ENCODE measurements around the gene TRERF1.

Gene TRERF1

DNA sequence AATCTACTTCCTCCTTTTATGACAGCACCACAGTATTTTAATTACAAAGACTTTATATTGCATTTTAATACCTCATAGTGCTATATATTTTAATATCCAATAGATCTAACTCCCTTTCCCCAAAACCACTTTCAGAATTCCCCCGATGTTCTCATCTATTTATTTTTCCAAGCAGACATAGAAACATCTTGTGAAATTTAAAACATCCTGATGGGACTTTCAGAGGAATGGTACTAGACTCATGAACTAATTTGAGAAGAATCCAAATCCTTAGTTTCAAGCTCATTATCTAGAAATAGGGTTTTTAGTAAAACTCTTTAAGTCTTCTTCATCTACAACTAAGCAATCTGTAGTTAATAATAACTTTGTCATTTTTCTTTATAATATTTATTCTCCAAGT, 97.0 kb downstream of the TRERF1 start:
- H3K9me3 ChIP-seq (ENCODE audit: insufficient read depth, low read length): no peaks in the 10 kb centered on the region
- H4K20me1 ChIP-seq (ENCODE audit: low read depth, low read length): no peaks in the 10 kb centered on the region
- no peaks in the 10 kb centered on the region for H3K79me2 ChIP-seq (ENCODE audit: insufficient read depth, low read length)
- H3F3A ChIP-seq (ENCODE audit: insufficient read depth): no peaks in the 10 kb centered on the region
- TF ChIP-seq, protein P1, sequence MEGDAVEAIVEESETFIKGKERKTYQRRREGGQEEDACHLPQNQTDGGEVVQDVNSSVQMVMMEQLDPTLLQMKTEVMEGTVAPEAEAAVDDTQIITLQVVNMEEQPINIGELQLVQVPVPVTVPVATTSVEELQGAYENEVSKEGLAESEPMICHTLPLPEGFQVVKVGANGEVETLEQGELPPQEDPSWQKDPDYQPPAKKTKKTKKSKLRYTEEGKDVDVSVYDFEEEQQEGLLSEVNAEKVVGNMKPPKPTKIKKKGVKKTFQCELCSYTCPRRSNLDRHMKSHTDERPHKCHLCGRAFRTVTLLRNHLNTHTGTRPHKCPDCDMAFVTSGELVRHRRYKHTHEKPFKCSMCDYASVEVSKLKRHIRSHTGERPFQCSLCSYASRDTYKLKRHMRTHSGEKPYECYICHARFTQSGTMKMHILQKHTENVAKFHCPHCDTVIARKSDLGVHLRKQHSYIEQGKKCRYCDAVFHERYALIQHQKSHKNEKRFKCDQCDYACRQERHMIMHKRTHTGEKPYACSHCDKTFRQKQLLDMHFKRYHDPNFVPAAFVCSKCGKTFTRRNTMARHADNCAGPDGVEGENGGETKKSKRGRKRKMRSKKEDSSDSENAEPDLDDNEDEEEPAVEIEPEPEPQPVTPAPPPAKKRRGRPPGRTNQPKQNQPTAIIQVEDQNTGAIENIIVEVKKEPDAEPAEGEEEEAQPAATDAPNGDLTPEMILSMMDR (IDR thresholded peaks at IDR 0.05; ENCODE audit: insufficient read depth, low read length, poor library complexity, severe bottlenecking): no peak
- no peaks in the 10 kb centered on the region for H3K36me3 ChIP-seq (ENCODE audit: low read length)
- no peaks in the 10 kb centered on the region for H3K9me2 ChIP-seq (replicated peaks; ENCODE audit: insufficient read depth, low read length)
- no peak overlapping the region for H2AFZ ChIP-seq (ENCODE audit: low read depth, low read length, severe bottlenecking)
- H3K9ac ChIP-seq (ENCODE audit: low read length): no peak overlapping the region
- H3K4me2 ChIP-seq (ENCODE audit: low read depth, low read length, poor library complexity, severe bottlenecking): no peak overlapping the region
- H3K27me3 ChIP-seq (ENCODE audit: low read length): no peaks in the 10 kb centered on the region
- H3K27ac ChIP-seq (ENCODE audit: low read depth, low read length): no peak overlapping the region
- no peak overlapping the region for H3K4me3 ChIP-seq (ENCODE audit: insufficient read depth, low read length, poor library complexity, severe bottlenecking)

DNA sequence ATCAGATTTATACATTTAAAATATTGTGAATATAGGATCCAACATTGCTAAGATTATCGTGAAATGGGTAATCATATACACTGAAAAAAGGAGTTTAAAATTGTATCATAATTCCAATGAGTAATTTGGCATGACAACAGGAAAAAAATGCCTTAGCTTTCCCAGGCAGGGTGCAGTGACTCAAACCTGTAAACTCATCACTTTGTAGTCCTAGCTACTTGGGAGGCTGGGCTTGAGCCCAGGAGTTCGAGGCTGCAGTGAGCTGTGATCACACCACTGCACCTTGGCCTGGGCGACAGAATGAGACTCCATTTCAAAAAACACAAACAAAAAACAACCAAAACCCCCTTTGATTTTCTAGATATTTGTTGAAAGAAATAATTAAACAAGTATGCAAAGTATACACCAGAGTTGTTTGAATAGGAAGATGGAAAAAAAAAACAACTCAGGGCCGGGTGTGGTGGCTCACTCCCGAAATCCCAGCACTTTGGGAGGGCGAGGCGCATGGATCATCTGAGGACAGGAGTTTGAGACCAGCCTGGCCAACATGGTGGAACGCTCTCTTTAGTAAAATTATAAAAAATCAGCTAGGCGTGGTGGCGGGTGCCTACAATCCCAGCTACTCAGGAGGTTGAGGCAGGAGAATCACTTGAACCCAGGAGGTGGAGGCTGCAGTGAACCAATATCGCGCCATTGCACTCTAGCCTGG, 98.7 kb downstream of the TRERF1 start:
- Histone ChIP-seq H3K9me2 (replicated peaks; ENCODE audit: insufficient read depth, low read length) (no peaks in the 10 kb centered on the region), H3F3A (ENCODE audit: insufficient read depth) (no peaks in the 10 kb centered on the region), H4K20me1 (ENCODE audit: low read depth, low read length) (no peaks in the 10 kb centered on the region), H3K9me3 (ENCODE audit: insufficient read depth, low read length) (no peaks in the 10 kb centered on the region), H3K36me3 (ENCODE audit: low read length) (no peaks in the 10 kb centered on the region), H3K9ac (ENCODE audit: low read length) (no peak overlapping the region), H3K79me2 (ENCODE audit: insufficient read depth, low read length) (no peaks in the 10 kb centered on the region), H3K27me3 (ENCODE audit: low read length) (no peaks in the 10 kb centered on the region), H3K4me2 (ENCODE audit: low read depth, low read length, poor library complexity, severe bottlenecking) (no peak overlapping the region), H3K27ac (ENCODE audit: low read depth, low read length) (no peak overlapping the region), H2AFZ (ENCODE audit: low read depth, low read length, severe bottlenecking) (no peak overlapping the region), H3K4me3 (ENCODE audit: insufficient read depth, low read length, poor library complexity, severe bottlenecking) (no peak overlapping the region)
- TF ChIP-seq, protein P1 (IDR thresholded peaks at IDR 0.05; ENCODE audit: insufficient read depth, low read length, poor library complexity, severe bottlenecking): no peak
- no peak for TF ChIP-seq EZH2phosphoT487 (conservative IDR thresholded peaks at IDR 0.05; ENCODE audit: low read length)

DNA sequence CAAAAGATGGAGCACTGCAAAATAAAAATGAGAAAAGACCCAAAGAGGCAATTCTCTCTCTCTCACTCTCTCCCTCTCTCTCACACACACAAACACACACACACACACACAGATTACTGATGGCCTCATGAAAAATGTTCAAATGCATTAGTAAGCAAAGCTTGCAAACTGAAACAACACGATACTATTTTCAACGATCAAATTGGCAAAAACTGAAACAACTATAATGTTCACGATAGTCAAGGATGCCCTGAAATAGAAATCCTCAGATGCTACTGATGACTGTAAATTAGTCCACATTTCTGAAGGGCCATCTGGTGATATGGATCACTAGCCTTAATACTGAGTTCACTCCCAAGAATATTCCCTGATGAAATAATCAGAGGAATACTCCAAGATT, 100.8 kb downstream of the TRERF1 start:
- H3K27ac ChIP-seq (ENCODE audit: low read depth, low read length): no peak overlapping the region
- H3K9ac ChIP-seq (ENCODE audit: low read length): no peak overlapping the region
- TF ChIP-seq EZH2phosphoT487 (conservative IDR thresholded peaks at IDR 0.05; ENCODE audit: low read length): no peak
- TF ChIP-seq, protein P1 (IDR thresholded peaks at IDR 0.05; ENCODE audit: insufficient read depth, low read length, poor library complexity, severe bottlenecking): no peak
- H2AFZ ChIP-seq (ENCODE audit: low read depth, low read length, severe bottlenecking): no peak overlapping the region
- no peaks in the 10 kb centered on the region for H3K27me3 ChIP-seq (ENCODE audit: low read length)
- H3K9me2 ChIP-seq (replicated peaks; ENCODE audit: insufficient read depth, low read length): no peaks in the 10 kb centered on the region
- H3F3A ChIP-seq (ENCODE audit: insufficient read depth): no peaks in the 10 kb centered on the region
- H4K20me1 ChIP-seq (ENCODE audit: low read depth, low read length): no peaks in the 10 kb centered on the region
- H3K4me3 ChIP-seq (ENCODE audit: insufficient read depth, low read length, poor library complexity, severe bottlenecking): no peak overlapping the region
- H3K4me2 ChIP-seq (ENCODE audit: low read depth, low read length, poor library complexity, severe bottlenecking): no peak overlapping the region
- H3K36me3 ChIP-seq (ENCODE audit: low read length): no peaks in the 10 kb centered on the region
- H3K79me2 ChIP-seq (ENCODE audit: insufficient read depth, low read length): no peaks in the 10 kb centered on the region
- no peaks in the 10 kb centered on the region for H3K9me3 ChIP-seq (ENCODE audit: insufficient read depth, low read length)
